Right lobe of liver (tissue), 4 donors: ENCODE data around the gene RCCD1.

Experiments
- CTCF ChIP-seq, 4 donors: fragments of 200-600 bp in 3 of 4; fragments of 450-650 bp in 1 of 4; IDR thresholded peaks; one replicate each; pipeline versions ENCODE4 v1.5.1 to v1.8.0; 2016 to 2022; ENCODE audit warnings: antibody characterized with exemption in 4 of 4, mild to moderate bottlenecking in 2 of 4
- POLR2A ChIP-seq: fragments of 450-650 bp; IDR thresholded peaks from one replicate; pipeline ENCODE4 v1.6.1; 2017; ENCODE audit warnings: antibody characterized with exemption, mild to moderate bottlenecking
- donor health status: DM: no; HTN: no; CAD: no.
- donor health status: DM: no; HTN: no; CAD: no.
- donor health status: DM: no; HTN: yes; CAD: no.

- TF ChIP-seq POLR2A: no peak
- TF ChIP-seq CTCF (IDR thresholded peaks at IDR 0.05): no peak
Measured at GRCh38 chr15:90989040-90989768, 34.5 kb downstream of the RCCD1 start.
